ENCODE measurements around the gene ITIH4. TPM values are rescaled to one million over a fixed set of nuclear protein-coding genes. Genes with fewer than 3 reads are reported as not detected.

Gene ITIH4
- total and polyA plus RNA-seq, 2 of the 13 experiments (the other 11 are each of a cell fraction or from before 2014, with no cell fraction given) = 2.7 to 5.3 TPM

DNA sequence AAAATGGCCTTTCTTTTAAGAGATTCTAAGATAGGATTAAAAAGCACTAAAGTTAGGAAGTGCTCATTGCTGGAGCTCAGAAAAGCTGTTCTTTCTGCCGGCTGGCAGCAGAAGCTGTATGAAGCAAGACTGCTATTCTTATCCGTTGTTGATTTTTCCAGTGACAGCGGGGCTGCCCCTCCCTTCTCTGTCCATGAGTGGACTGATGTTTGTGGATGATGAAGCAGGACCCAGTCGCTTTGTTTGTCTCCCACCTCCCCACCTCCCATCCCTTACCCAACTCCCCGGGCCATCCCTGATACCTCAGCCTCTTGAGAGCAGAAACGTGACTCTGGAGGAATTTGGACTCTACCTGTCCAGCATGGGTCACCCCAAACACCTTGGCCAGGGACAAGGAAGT is 14.7 kb upstream of the ITIH4 start (continued):
- TF ChIP-seq GATAD2A (CRISPR knock-in tag; IDR thresholded peaks at IDR 0.05) (peak; percentile 82), ZNF331 (CRISPR knock-in tag; IDR thresholded peaks at IDR 0.05) (peak; percentile 48; the same call in 1 of the 2 replicates), NFE2 (CRISPR knock-in tag; IDR thresholded peaks at IDR 0.05) (no peak), ZNF20 (CRISPR knock-in tag; IDR thresholded peaks at IDR 0.05) (no peak), ZNF749 (CRISPR knock-in tag; IDR thresholded peaks at IDR 0.05; ENCODE audit: borderline replicate concordance) (no peak), SMARCE1 (IDR thresholded peaks at IDR 0.05; ENCODE audit: borderline replicate concordance) (no peak), MEIS2 (CRISPR knock-in tag; IDR thresholded peaks at IDR 0.05) (0 out of 2 replicates have a peak, but pooled peaks have one; percentile 27), ATF1 (CRISPR knock-in tag; IDR thresholded peaks at IDR 0.05) (no peak), SAP130 (CRISPR knock-in tag; IDR thresholded peaks at IDR 0.05; ENCODE audit: low read depth) (peak; percentile 67), NRL (CRISPR knock-in tag; IDR thresholded peaks at IDR 0.05; ENCODE audit: borderline replicate concordance) (no peak), HMG20B (CRISPR knock-in tag; conservative IDR thresholded peaks at IDR 0.05) (no peak), NFYB (CRISPR knock-in tag; IDR thresholded peaks at IDR 0.05) (no peak), NFATC3 (CRISPR knock-in tag; IDR thresholded peaks at IDR 0.05) (peak; percentile 47; the same call in 1 of the 2 replicates)
- TF ChIP-seq, protein P1, sequence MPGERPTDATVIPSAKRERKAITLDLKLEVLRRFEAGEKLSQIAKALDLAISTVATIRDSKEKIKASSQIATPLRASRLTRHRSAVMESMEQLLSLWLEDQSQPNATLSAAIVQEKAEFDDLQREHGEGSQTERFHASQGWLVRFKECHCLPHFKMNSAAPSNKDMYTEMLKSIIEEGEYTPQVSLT (CRISPR knock-in tag; IDR thresholded peaks at IDR 0.05; ENCODE audit: borderline replicate concordance, low read depth) = no peak
- TF ChIP-seq, protein P2, sequence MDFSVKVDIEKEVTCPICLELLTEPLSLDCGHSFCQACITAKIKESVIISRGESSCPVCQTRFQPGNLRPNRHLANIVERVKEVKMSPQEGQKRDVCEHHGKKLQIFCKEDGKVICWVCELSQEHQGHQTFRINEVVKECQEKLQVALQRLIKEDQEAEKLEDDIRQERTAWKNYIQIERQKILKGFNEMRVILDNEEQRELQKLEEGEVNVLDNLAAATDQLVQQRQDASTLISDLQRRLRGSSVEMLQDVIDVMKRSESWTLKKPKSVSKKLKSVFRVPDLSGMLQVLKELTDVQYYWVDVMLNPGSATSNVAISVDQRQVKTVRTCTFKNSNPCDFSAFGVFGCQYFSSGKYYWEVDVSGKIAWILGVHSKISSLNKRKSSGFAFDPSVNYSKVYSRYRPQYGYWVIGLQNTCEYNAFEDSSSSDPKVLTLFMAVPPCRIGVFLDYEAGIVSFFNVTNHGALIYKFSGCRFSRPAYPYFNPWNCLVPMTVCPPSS (IDR thresholded peaks at IDR 0.05) = no peak
- TF ChIP-seq, protein P3, sequence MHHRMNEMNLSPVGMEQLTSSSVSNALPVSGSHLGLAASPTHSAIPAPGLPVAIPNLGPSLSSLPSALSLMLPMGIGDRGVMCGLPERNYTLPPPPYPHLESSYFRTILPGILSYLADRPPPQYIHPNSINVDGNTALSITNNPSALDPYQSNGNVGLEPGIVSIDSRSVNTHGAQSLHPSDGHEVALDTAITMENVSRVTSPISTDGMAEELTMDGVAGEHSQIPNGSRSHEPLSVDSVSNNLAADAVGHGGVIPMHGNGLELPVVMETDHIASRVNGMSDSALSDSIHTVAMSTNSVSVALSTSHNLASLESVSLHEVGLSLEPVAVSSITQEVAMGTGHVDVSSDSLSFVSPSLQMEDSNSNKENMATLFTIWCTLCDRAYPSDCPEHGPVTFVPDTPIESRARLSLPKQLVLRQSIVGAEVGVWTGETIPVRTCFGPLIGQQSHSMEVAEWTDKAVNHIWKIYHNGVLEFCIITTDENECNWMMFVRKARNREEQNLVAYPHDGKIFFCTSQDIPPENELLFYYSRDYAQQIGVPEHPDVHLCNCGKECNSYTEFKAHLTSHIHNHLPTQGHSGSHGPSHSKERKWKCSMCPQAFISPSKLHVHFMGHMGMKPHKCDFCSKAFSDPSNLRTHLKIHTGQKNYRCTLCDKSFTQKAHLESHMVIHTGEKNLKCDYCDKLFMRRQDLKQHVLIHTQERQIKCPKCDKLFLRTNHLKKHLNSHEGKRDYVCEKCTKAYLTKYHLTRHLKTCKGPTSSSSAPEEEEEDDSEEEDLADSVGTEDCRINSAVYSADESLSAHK (CRISPR knock-in tag; IDR thresholded peaks at IDR 0.05; ENCODE audit: borderline replicate concordance) = no peak
- TF ChIP-seq, protein P4, sequence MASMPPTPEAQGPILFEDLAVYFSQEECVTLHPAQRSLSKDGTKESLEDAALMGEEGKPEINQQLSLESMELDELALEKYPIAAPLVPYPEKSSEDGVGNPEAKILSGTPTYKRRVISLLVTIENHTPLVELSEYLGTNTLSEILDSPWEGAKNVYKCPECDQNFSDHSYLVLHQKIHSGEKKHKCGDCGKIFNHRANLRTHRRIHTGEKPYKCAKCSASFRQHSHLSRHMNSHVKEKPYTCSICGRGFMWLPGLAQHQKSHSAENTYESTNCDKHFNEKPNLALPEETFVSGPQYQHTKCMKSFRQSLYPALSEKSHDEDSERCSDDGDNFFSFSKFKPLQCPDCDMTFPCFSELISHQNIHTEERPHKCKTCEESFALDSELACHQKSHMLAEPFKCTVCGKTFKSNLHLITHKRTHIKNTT (CRISPR knock-in tag; IDR thresholded peaks at IDR 0.05) = no peak
- TF ChIP-seq, protein P5, sequence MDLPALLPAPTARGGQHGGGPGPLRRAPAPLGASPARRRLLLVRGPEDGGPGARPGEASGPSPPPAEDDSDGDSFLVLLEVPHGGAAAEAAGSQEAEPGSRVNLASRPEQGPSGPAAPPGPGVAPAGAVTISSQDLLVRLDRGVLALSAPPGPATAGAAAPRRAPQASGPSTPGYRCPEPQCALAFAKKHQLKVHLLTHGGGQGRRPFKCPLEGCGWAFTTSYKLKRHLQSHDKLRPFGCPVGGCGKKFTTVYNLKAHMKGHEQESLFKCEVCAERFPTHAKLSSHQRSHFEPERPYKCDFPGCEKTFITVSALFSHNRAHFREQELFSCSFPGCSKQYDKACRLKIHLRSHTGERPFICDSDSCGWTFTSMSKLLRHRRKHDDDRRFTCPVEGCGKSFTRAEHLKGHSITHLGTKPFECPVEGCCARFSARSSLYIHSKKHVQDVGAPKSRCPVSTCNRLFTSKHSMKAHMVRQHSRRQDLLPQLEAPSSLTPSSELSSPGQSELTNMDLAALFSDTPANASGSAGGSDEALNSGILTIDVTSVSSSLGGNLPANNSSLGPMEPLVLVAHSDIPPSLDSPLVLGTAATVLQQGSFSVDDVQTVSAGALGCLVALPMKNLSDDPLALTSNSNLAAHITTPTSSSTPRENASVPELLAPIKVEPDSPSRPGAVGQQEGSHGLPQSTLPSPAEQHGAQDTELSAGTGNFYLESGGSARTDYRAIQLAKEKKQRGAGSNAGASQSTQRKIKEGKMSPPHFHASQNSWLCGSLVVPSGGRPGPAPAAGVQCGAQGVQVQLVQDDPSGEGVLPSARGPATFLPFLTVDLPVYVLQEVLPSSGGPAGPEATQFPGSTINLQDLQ (CRISPR knock-in tag; IDR thresholded peaks at IDR 0.05) = no peak

All from HepG2 (cell line).